HAP-1 (cell line): ENCODE data around the gene ETS2.

ENCODE experiments used
- DNase-seq, 2 experiments: peaks; one replicate each; pipeline ENCODE4 v3.0.0-alpha.2; 2016 to 2020; ENCODE audit warnings: low spot score in 2 of 2
- H3K27me3 ChIP-seq: fragments of 250-450 bp; sonication (Bioruptor Pico); 2 replicates; pipeline ENCODE4 v1.5.1; 2020; ENCODE audit warnings: low read depth, mild to moderate bottlenecking, moderate library complexity
- H3K36me3 ChIP-seq: fragments of 250-450 bp; sonication (Bioruptor Pico); replicated peaks from 2 replicates; pipeline ENCODE4 v1.5.1; 2020; ENCODE audit warnings: mild to moderate bottlenecking
- H3K4me1 ChIP-seq: fragments of 250-450 bp; sonication (Bioruptor Pico); 2 replicates; pipeline ENCODE4 v1.5.1; 2020; ENCODE audit warnings: mild to moderate bottlenecking
- H3K4me3 ChIP-seq: fragments of 250-450 bp; sonication (Bioruptor Pico); 2 replicates; pipeline ENCODE4 v1.5.1; 2020; ENCODE audit warnings: mild to moderate bottlenecking, moderate library complexity
- H3K9me3 ChIP-seq: fragments of 250-450 bp; sonication (Bioruptor Pico); 2 replicates; pipeline ENCODE4 v1.5.1; 2020; ENCODE audit warnings: mild to moderate bottlenecking, moderate library complexity
- in situ Hi-C: fragments of 300-500 bp; cut with MboI; formaldehyde crosslinking; loops from 3 replicates; pipeline ENCODE4 v1.14.3; 2020; ENCODE audit warnings: low sequenced_read_pairs, inconsistent platforms, mixed read lengths

Gene ETS2

GRCh38 chr21:38800924-38801744, 4.6 kb upstream of the ETS2 start:
- H3K27me3 ChIP-seq: no peaks in the 10 kb centered on the region
- in situ Hi-C loops: loop anchor here (10.0 to 25.0 kb wide), 2 partner anchors 374 to 586 kb away; a partner anchor contains a TSS

GRCh38 chr21:38802050-38803026, 3.4 kb upstream of the ETS2 start:
- in situ Hi-C loops: loop anchor here (10.0 to 25.0 kb wide), 2 partner anchors 372 to 585 kb away; a partner anchor contains a TSS

More at GRCh38 chr21:38800924-38801744, 4.6 kb upstream of the ETS2 start:
- Histone ChIP-seq H3K9me3 (no peaks in the 10 kb centered on the region), H3K36me3 (no peaks in the 10 kb centered on the region), H3K4me1 (peaks cover 6% of the 10 kb centered on the region; the same call in 1 of the 2 replicates), H3K4me3 (no peak overlapping the region)
- DNase-seq: no peak

GRCh38 chr21:38803075-38803660, 2.6 kb upstream of the ETS2 start:
- Histone ChIP-seq H3K4me1 (peaks cover 12% of the 10 kb centered on the region), H3K36me3 (no peaks in the 10 kb centered on the region), H3K9me3 (no peaks in the 10 kb centered on the region), H3K4me3 (no peak overlapping the region), H3K27me3 (no peaks in the 10 kb centered on the region)
- in situ Hi-C loops: loop anchor here (10.0 to 25.0 kb wide), 2 partner anchors 372 to 584 kb away; a partner anchor contains a TSS
- DNase-seq: no peak

More at GRCh38 chr21:38802050-38803026, 3.4 kb upstream of the ETS2 start:
- Histone ChIP-seq H3K4me1 (peaks cover 6% of the 10 kb centered on the region; the same call in 1 of the 2 replicates), H3K4me3 (no peak overlapping the region), H3K27me3 (no peaks in the 10 kb centered on the region), H3K9me3 (no peaks in the 10 kb centered on the region), H3K36me3 (no peaks in the 10 kb centered on the region)
- no peak for DNase-seq

DNA sequence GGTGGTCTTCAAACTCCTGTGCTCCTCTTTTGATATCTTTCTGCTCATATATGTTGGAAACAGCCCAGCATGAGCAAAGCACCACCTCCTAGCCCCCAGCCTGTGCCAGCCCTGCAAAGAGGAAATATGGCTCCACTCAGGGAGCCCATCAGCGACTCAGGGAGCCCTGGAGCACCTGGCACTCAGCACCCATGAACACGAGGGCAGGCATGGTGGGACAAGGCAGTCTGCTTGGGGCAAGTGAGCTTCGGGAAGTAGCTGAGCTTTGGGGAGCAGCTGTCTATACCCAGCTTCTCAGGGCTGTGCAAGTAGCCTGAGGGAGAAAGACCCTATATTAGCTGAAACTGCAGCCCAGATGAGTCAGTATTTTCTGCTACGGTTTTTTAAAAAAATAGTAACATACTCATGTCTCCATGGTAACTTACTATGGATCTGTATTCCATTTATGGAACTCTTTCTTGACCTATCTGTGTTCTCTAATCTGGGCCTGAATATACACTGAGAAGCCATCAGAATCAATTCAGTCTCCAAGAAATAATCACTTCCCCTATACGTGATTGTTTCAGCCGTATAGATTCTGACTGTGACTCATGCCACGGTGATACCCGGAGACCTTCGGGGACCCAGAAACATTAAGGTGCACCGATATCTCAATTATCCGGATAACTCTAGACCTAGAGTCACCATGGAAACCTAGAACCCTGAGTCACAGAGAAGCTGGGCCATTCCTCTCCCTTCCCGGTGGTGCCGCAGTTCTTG, 1.5 kb upstream of the ETS2 start:
- in situ Hi-C loops: loop anchor here (10.0 to 25.0 kb wide), 2 partner anchors 371 to 583 kb away; a partner anchor contains a TSS
- H3K36me3 ChIP-seq: 0 out of 2 replicates have a peak, but pooled peaks cover 4% of the 10 kb centered on the region
- H3K9me3 ChIP-seq: no peaks in the 10 kb centered on the region
- no peaks in the 10 kb centered on the region for H3K27me3 ChIP-seq
- no peak for DNase-seq
- H3K4me1 ChIP-seq: peaks cover 21% of the 10 kb centered on the region
- no peak overlapping the region for H3K4me3 ChIP-seq

DNA sequence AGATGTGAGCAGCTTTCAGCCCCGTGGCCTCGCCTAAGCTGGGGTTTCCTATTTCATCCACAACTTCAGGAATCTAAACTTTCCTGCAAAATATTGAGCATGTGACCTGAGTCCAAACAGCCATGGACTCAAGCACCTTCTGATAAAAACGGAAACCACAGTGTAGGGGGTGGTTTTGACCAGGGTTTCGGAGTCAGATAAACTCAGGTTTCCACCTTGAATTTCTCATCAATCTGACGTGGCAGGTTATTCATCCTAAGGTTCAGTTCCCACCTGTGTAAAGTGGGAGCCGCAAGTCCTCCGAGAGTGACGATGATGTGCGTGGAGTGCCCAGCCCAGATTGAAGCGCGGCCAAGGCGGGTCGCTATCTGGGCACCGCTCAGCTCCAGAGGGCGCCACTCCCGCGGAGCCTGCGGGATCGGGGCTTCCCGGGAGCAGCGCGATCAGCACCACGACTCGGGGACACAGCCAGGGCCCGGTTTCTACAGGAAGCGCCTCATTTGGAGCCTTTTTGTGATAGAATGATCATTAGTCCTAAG, 871 bp upstream of the ETS2 start:
- in situ Hi-C loops: loop anchor here (10.0 to 25.0 kb wide), 2 partner anchors 370 to 582 kb away; a partner anchor contains a TSS
- peak; percentile 13 to 73 for DNase-seq
- H3K36me3 ChIP-seq: 0 out of 2 replicates have a peak, but pooled peaks cover 4% of the 10 kb centered on the region
- no peaks in the 10 kb centered on the region for H3K9me3 ChIP-seq
- H3K27me3 ChIP-seq: no peaks in the 10 kb centered on the region
- peak overlapping the region; percentile 71 for H3K4me3 ChIP-seq
- peaks cover 23% of the 10 kb centered on the region for H3K4me1 ChIP-seq

DNA sequence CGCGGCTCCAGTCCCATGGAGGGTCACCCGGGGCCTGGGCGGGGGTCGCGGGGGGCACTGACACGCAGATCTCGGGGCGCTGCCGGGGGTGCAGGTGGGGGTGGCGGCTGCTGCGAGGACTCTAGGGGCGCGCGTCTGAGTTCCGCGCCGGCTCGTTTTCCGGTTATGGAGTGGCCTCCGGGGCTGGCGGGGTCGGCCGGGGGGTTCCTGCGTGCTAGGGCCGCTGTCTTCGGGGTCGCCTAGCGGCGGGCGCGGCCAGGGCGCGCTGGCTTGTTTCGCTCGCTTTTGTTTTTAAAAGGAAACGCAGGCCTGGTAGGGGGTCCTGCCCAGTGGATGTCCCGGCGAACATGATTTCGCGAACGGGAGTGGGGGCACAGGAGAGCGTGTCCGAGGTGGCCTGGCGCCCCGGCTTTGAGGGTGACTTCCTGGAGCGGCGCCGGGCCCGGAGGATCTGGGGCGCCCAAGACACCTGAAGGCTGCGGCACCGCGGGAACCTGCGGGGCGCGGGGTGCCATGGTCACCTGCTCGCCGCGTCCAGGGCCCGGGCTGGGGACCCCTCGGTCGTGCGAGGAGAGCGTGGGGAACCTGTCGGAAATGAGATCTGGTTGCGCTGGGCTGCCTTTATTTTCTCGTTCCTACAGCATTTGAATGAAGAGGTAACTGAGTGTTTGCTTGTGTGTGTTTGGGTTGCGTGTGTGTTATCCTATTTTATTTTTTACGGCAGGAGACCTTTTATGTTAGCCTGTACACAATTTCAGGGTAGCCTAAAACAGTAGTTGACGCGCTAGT, 618 bp downstream of the ETS2 start:
- peaks cover 12% of the 10 kb centered on the region for H3K36me3 ChIP-seq
- H3K27me3 ChIP-seq: no peaks in the 10 kb centered on the region
- H3K9me3 ChIP-seq: no peaks in the 10 kb centered on the region
- in situ Hi-C loops: loop anchor here (10.0 to 25.0 kb wide), 2 partner anchors 368 to 581 kb away; a partner anchor contains a TSS
- peaks cover 33% of the 10 kb centered on the region for H3K4me1 ChIP-seq
- DNase-seq: peak in 1 of 2 experiments; percentile 47
- H3K4me3 ChIP-seq: peak overlapping the region; percentile 71

DNA sequence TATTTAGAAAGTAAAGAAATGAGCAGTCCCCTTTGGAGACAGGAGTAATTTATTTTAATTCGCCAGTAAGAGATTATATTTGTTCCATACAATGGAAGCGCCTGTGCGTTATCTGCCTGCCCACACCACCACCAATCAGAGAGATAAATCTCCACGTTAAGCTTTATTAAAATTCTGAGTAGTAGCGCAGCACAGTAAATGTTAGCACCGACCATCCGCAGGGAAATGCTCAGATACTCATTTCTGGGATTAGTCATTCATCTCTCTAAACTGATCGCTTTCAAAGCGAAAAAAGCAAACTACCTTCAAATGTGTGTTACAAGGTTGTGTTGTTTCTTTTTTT, 1.2 kb downstream of the ETS2 start:
- H3K27me3 ChIP-seq: no peaks in the 10 kb centered on the region
- peaks cover 12% of the 10 kb centered on the region for H3K36me3 ChIP-seq
- peak; percentile 33 to 50 for DNase-seq
- in situ Hi-C loops: loop anchor here (10.0 to 25.0 kb wide), 2 partner anchors 368 to 580 kb away; a partner anchor contains a TSS
- peak overlapping the region; percentile 71 for H3K4me3 ChIP-seq
- H3K4me1 ChIP-seq: peaks cover 39% of the 10 kb centered on the region
- no peaks in the 10 kb centered on the region for H3K9me3 ChIP-seq

DNA sequence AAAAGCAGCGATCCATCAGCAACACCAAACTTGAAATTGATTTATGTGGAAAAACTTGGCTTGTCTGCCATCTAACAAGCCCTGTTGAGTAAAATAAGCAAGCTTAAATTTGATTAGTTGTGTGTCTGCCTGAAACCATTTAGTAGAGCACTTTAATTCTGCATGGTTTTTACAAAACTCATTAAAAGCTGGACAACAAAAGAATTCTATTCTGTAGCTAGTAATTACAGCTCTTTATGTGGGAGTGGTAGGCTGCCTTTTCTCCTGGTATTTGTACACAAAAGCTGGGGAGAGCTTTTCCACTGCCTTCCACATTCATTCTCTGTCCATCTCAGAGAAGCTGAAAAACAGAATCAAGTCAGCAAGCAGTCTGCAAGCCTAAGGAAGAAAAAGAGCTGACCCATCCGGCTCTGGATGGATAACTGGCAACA, 1.7 kb downstream of the ETS2 start:
- H3K9me3 ChIP-seq: no peaks in the 10 kb centered on the region
- peaks cover 39% of the 10 kb centered on the region for H3K4me1 ChIP-seq
- in situ Hi-C loops: loop anchor here (10.0 to 25.0 kb wide), 2 partner anchors 367 to 580 kb away; a partner anchor contains a TSS
- no peaks in the 10 kb centered on the region for H3K27me3 ChIP-seq
- H3K4me3 ChIP-seq: peak overlapping the region; percentile 71
- H3K36me3 ChIP-seq: peaks cover 12% of the 10 kb centered on the region
- peak; percentile 67 to 94 for DNase-seq

DNA sequence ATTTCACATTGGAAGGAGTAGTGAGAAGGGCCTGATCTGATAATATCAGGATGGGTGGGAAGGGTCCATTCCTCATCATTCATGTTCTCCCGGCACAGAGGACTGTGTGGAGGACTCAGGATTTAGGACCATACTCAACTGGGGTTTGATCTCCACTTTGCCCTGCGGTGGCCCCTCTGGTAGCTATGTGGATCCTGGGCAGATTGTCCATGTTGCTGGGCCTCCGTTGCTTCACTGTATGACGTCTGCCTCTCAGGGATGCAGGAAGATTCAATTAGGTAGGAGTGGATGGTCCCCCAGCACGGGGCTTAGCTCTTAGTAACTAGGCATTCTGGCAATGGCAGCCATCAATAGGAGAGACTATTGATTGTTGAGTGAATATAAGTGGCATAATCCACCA, 2.3 kb downstream of the ETS2 start:
- H3K27me3 ChIP-seq: no peaks in the 10 kb centered on the region
- H3K9me3 ChIP-seq: no peaks in the 10 kb centered on the region
- H3K4me1 ChIP-seq: peaks cover 39% of the 10 kb centered on the region
- peaks cover 17% of the 10 kb centered on the region for H3K36me3 ChIP-seq
- no peak for DNase-seq
- in situ Hi-C loops: loop anchor here (10.0 to 25.0 kb wide), 2 partner anchors 367 to 579 kb away; a partner anchor contains a TSS
- peak overlapping the region; percentile 71 for H3K4me3 ChIP-seq

GRCh38 chr21:38809198-38809878, 3.6 kb downstream of the ETS2 start:
- Histone ChIP-seq H3K4me3 (no peak overlapping the region), H3K9me3 (no peaks in the 10 kb centered on the region), H3K4me1 (peaks cover 39% of the 10 kb centered on the region), H3K36me3 (peaks cover 30% of the 10 kb centered on the region), H3K27me3 (no peaks in the 10 kb centered on the region)
- DNase-seq: no peak
- in situ Hi-C loops: loop anchor here (10.0 to 25.0 kb wide), 2 partner anchors 365 to 578 kb away; a partner anchor contains a TSS
